Thoracic aorta (tissue), 2 donors: ENCODE measurements around the gene YEATS2. TPM values are rescaled to one million over a fixed set of nuclear protein-coding genes. Genes with fewer than 3 reads are reported as not detected.
"Not testable (repeated sequence)": the region's sequence is repeated elsewhere in the genome, so short reads cannot be mapped to it uniquely, and the experiment has no call there.

ENCODE experiments used
- ATAC-seq: fragments of 150-250 bp; one replicate; pipeline ENCODE4 v1.8.0; 2017; ENCODE audit warnings: low read depth; ENCODE audit not compliant: insufficient number of reproducible peaks, low FRiP score
- DNase-seq: peaks from one replicate; pipeline ENCODE4 v3.0.0-alpha.2; 2020; ENCODE audit warnings: low spot score
- H3K27ac ChIP-seq, 2 donors: fragments of 200-600 bp; sonication (generic); 1 replicate in 1 of 2; 2 replicates in 1 of 2; pipeline ENCODE4 v1.5.1; 2016; ENCODE audit warnings: mild to moderate bottlenecking in 2 of 2, moderate library complexity in 2 of 2
- H3K27me3 ChIP-seq: fragments of 200-600 bp; sonication (generic); replicated peaks from 2 replicates; pipeline ENCODE4 v1.6.0; 2016; ENCODE audit warnings: mild to moderate bottlenecking; ENCODE audit not compliant: insufficient read depth
- H3K36me3 ChIP-seq: fragments of 200-600 bp; sonication (generic); one replicate; pipeline ENCODE4 v1.5.1; 2016
- H3K4me1 ChIP-seq, 2 donors: fragments of 200-600 bp; sonication (generic); 1 replicate in 1 of 2; 2 replicates in 1 of 2; pipeline versions ENCODE4 v1.5.1 to v1.6.0; 2016; ENCODE audit warnings: low read depth in 2 of 2, mild to moderate bottlenecking in 1 of 2; ENCODE audit not compliant: control insufficient read depth in 1 of 2
- H3K4me3 ChIP-seq: fragments of 200-600 bp; sonication (generic); 2 replicates; pipeline ENCODE4 v1.5.1; 2016; ENCODE audit warnings: mild to moderate bottlenecking
- H3K9me3 ChIP-seq: fragments of 200-600 bp; sonication (generic); 2 replicates; pipeline ENCODE4 v1.5.1; 2016
- total RNA-seq, 2 donors: library from RNA; depleted of rRNA; stranded (reverse); fragments of >200 nt; gene quantifications; one replicate each; pipeline versions ENCODE4 v1.1.0 to v1.2.3, GENCODE V29; 2016
- TF ChIP-seq, protein P1 (sequence below): fragments of 200-600 bp; sonication (generic); IDR thresholded peaks from one replicate; pipeline ENCODE4 v1.5.1; 2019; ENCODE audit warnings: antibody characterized with exemption

YEATS2 gene
- total RNA-seq, 2 donors from 2014 or later = 25.3 to 34.2 TPM

- Histone ChIP-seq H3K27ac (peak overlapping the region in 1 of 2 donors; percentile 5), H3K4me1 (peaks cover 0 to 16% of the 10 kb centered on the region in 2 donors), H3K4me3 (no peak overlapping the region), H3K27me3 (no peaks in the 10 kb centered on the region), H3K36me3 (peaks cover 7% of the 10 kb centered on the region), H3K9me3 (no peaks in the 10 kb centered on the region)
- TF ChIP-seq, protein P1, sequence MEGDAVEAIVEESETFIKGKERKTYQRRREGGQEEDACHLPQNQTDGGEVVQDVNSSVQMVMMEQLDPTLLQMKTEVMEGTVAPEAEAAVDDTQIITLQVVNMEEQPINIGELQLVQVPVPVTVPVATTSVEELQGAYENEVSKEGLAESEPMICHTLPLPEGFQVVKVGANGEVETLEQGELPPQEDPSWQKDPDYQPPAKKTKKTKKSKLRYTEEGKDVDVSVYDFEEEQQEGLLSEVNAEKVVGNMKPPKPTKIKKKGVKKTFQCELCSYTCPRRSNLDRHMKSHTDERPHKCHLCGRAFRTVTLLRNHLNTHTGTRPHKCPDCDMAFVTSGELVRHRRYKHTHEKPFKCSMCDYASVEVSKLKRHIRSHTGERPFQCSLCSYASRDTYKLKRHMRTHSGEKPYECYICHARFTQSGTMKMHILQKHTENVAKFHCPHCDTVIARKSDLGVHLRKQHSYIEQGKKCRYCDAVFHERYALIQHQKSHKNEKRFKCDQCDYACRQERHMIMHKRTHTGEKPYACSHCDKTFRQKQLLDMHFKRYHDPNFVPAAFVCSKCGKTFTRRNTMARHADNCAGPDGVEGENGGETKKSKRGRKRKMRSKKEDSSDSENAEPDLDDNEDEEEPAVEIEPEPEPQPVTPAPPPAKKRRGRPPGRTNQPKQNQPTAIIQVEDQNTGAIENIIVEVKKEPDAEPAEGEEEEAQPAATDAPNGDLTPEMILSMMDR = peak; percentile 75
- peak; percentile 72 for ATAC-seq
- no peak for DNase-seq
Observed at GRCh38 chr3:183766745-183767606, 69.4 kb downstream of the YEATS2 start.

DNA sequence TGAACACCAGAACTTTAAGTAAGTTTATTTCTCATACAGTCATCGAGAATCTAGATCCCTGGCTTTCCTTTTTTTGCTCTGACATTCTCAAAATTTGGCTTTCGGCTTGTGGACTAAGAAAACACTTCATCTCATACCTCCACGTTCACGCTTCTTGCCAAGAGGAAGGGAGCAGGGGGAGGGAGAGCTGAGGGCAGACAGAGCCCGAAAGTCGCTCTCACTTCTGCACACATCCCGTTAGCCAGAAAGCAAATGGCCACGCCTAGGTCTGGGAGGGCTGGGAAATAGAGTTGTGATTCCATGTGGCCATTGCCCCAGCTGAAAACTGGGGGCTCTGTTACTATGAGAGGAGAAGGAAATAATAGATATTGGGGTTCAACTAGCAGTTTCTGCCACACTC lies 70.5 kb downstream of the YEATS2 start:
- ATAC-seq = no peak
- Histone ChIP-seq H3K27ac (peak overlapping the region in 1 of 2 donors; percentile 5), H3K4me1 (peaks cover 0 to 16% of the 10 kb centered on the region in 2 donors), H3K9me3 (no peaks in the 10 kb centered on the region), H3K4me3 (no peak overlapping the region), H3K36me3 (peaks cover 16% of the 10 kb centered on the region), H3K27me3 (no peaks in the 10 kb centered on the region)
- DNase-seq = no peak
- TF ChIP-seq, protein P1 = no peak

GRCh38 chr3:183769453-183769852 lies 71.9 kb downstream of the YEATS2 start:
- H3K4me3 ChIP-seq = no peak overlapping the region
- ATAC-seq (no peak), DNase-seq (no peak)
- TF ChIP-seq, protein P1 = no peak
- H3K36me3 ChIP-seq = peaks cover 16% of the 10 kb centered on the region
- H3K9me3 ChIP-seq = no peaks in the 10 kb centered on the region
- no peak overlapping the region for H3K27ac ChIP-seq
- peaks cover 0 to 16% of the 10 kb centered on the region in 2 donors for H3K4me1 ChIP-seq
- H3K27me3 ChIP-seq = no peaks in the 10 kb centered on the region

DNA sequence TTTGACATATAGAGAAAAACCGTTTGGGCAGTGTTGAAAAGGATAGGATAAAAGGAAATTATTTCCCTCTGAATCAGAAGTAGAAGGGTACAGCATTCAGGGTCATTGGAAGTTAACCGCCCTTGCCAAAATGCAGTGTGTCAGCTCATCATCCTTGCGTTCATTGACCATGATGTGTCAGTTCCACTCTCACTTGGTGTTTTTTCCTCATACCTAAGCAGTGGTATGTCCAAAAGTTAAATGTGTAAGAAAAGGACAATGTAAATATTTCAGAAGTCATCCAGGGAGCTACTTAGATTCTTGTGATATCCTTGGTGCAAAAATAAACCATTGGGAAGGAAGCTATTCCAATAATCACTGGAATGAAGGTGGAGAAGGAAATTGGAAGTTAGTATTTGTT lies 77.0 kb downstream of the YEATS2 start:
- no peak for ATAC-seq
- Histone ChIP-seq H3K27me3 (no peaks in the 10 kb centered on the region), H3K9me3 (no peaks in the 10 kb centered on the region), H3K36me3 (peaks cover 45% of the 10 kb centered on the region), H3K4me3 (no peak overlapping the region), H3K4me1 (no peaks in the 10 kb centered on the region), H3K27ac (no peak overlapping the region)
- DNase-seq = no peak
- TF ChIP-seq, protein P1 = no peak

DNA sequence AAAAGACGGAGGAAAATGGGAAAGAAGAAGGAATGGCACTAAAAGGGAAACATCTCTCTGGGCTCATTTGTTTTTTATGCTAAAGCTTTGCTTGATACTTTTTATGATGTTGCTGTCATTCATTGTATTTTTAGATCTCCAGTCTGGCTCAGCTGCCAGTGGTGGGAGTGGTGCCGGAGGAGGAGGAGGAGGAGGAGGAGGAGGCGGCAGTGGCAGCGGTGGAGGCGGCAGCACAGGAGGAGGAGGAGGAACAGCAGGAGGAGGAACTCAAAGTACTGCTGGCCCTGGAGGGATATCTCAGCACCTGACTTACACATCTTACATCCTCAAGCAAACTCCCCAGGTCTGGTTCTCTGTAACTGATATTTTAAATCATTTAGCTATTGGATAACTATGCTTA lies 78.2 kb downstream of the YEATS2 start:
- DNase-seq (no peak), ATAC-seq (no peak)
- H3K36me3 ChIP-seq = peaks cover 51% of the 10 kb centered on the region
- H3K4me1 ChIP-seq = no peaks in the 10 kb centered on the region
- H3K4me3 ChIP-seq = no peak overlapping the region
- H3K27ac ChIP-seq = no peak overlapping the region
- no peaks in the 10 kb centered on the region for H3K9me3 ChIP-seq
- H3K27me3 ChIP-seq = no peaks in the 10 kb centered on the region
- TF ChIP-seq, protein P1 = no peak

DNA sequence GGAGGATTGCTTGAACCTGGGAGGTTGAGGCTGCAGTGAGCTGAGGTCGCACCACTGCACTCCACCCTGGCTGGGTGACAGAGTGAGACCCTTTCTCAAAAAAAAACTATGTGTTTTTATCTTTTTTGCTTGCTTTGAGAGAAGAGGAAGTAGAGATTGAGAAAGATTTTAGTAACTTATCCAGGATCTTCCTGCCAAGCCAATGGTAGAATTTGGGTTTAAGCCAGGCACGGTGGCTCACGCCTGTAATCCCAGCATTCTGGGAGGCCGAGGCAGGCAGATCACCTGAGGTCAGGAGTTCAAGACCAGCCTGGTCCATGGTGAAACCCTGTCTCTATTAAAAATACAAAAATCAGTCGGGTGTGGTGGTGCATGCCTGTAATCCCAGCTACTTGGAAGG lies 78.9 kb downstream of the YEATS2 start:
- not testable (repeated sequence) for H3K9me3 ChIP-seq, DNase-seq, ATAC-seq, H3K27ac ChIP-seq, H3K27me3 ChIP-seq, H3K4me3 ChIP-seq, H3K4me1 ChIP-seq
- peaks cover 51% of the 10 kb centered on the region for H3K36me3 ChIP-seq
